Ectodermal cell (in vitro differentiated cells): ENCODE results near the gene AMIGO2.

Source experiments
- H3K27ac ChIP-seq: 2 replicates; pipeline ENCODE4 v1.7.0; 2013; ENCODE audit warnings: mild to moderate bottlenecking, low read depth, low read length; ENCODE audit not compliant: insufficient read depth, poor library complexity, severe bottlenecking
- H3K27me3 ChIP-seq: 2 replicates; pipeline ENCODE4 v1.7.0; 2013; ENCODE audit warnings: mild to moderate bottlenecking, low read length; ENCODE audit not compliant: insufficient read depth, control insufficient read depth, poor library complexity, severe bottlenecking
- H3K36me3 ChIP-seq: one replicate; pipeline ENCODE4 v1.7.0; 2013; ENCODE audit warnings: low read length; ENCODE audit not compliant: control insufficient read depth, insufficient read depth
- H3K4me1 ChIP-seq: one replicate; pipeline ENCODE4 v1.7.0; 2013; ENCODE audit warnings: low read length; ENCODE audit not compliant: control insufficient read depth, insufficient read depth
- H3K4me3 ChIP-seq: 2 replicates; pipeline ENCODE4 v1.7.0; 2013; ENCODE audit warnings: low read depth, low read length, control low read depth; ENCODE audit not compliant: insufficient read depth
- H3K9me3 ChIP-seq: 2 replicates; pipeline ENCODE4 v1.7.0; 2013; ENCODE audit warnings: mild to moderate bottlenecking, low read length, moderate library complexity; ENCODE audit not compliant: control insufficient read depth
- WGBS, 2 experiments: methylation state at CpG; one replicate each; pipeline ENCODE4 v1.1.7; 2013; ENCODE audit warnings: missing lambda C conversion rate in 2 of 2; 5-methylcytosine and 5-hydroxymethylcytosine counted together

The AMIGO2 gene

DNA sequence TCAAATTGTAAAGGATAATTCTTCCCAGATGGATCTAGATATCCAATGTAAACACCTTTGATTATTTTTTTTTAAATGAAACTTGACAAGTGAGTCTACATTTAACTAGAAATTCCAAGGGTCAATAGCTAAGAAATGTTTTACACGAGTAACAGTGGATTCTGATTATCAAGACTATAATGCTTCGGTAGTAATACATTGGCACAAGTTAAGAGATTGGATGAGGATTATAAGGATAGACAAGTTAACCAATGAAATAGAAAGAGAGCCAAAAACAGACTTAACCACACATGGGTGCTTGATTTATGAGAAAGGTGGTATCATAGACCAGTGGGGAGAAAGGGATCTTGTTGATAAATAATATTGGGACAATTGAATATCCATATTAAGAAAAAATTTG, 40.7 kb downstream of the AMIGO2 start:
- no peaks in the 10 kb centered on the region for H3K27me3 ChIP-seq
- H3K9me3 ChIP-seq = no peaks in the 10 kb centered on the region
- H3K27ac ChIP-seq = no peak overlapping the region
- no peak overlapping the region for H3K4me3 ChIP-seq
- H3K36me3 ChIP-seq = no peaks in the 10 kb centered on the region
- H3K4me1 ChIP-seq = no peaks in the 10 kb centered on the region
- 93 to 97% methylated on average over 2 of the region's 2 CpGs for WGBS, 2 experiments

GRCh38 chr12:47038270-47038748, 41.5 kb downstream of the AMIGO2 start:
- no peaks in the 10 kb centered on the region for H3K27me3 ChIP-seq
- no peaks in the 10 kb centered on the region for H3K9me3 ChIP-seq
- no peak overlapping the region for H3K27ac ChIP-seq
- H3K4me3 ChIP-seq = no peak overlapping the region
- 90 to 100% methylated on average over 1 of the region's 1 CpG for WGBS, 2 experiments
- H3K4me1 ChIP-seq = no peaks in the 10 kb centered on the region
- H3K36me3 ChIP-seq = no peaks in the 10 kb centered on the region

DNA sequence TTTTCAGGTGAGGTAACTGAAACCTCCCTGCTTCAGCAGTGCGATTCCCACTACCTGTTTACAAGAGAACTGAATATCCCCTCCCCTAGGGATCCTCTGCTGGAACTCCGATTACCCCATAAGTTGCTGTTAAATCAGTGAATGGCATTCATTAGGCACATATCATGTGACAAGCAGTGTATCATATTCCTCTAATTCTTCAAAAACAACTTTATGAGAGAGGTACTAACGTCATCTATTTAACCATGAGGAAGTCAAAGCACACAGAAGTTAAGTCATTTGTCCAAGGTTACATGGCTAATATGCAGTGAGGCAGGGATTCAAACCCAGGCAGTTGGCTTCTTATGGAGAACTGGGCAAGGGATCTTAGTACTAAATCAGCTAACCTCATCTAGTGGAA, 44.3 kb downstream of the AMIGO2 start:
- Histone ChIP-seq H3K9me3 (no peaks in the 10 kb centered on the region), H3K27ac (no peak overlapping the region), H3K36me3 (no peaks in the 10 kb centered on the region), H3K4me1 (no peaks in the 10 kb centered on the region), H3K27me3 (no peaks in the 10 kb centered on the region), H3K4me3 (no peak overlapping the region)
- WGBS, 2 experiments = 85 to 92% methylated on average over 3 of the region's 3 CpGs

- 89 to 96% methylated on average over 2 of the region's 2 CpGs for WGBS, 2 experiments
- no peaks in the 10 kb centered on the region for H3K27me3 ChIP-seq
- H3K36me3 ChIP-seq = no peaks in the 10 kb centered on the region
- no peaks in the 10 kb centered on the region for H3K4me1 ChIP-seq
- no peak overlapping the region for H3K27ac ChIP-seq
- no peaks in the 10 kb centered on the region for H3K9me3 ChIP-seq
- no peak overlapping the region for H3K4me3 ChIP-seq
Observed at GRCh38 chr12:47034661-47035060, 45.1 kb downstream of the AMIGO2 start.

GRCh38 chr12:47033789-47034555, 45.8 kb downstream of the AMIGO2 start:
- Histone ChIP-seq H3K4me1 (no peaks in the 10 kb centered on the region), H3K27ac (no peak overlapping the region), H3K27me3 (no peaks in the 10 kb centered on the region), H3K36me3 (no peaks in the 10 kb centered on the region), H3K4me3 (no peak overlapping the region), H3K9me3 (no peaks in the 10 kb centered on the region)
- 77 to 88% methylated on average over 5 of the region's 5 CpGs for WGBS, 2 experiments

DNA sequence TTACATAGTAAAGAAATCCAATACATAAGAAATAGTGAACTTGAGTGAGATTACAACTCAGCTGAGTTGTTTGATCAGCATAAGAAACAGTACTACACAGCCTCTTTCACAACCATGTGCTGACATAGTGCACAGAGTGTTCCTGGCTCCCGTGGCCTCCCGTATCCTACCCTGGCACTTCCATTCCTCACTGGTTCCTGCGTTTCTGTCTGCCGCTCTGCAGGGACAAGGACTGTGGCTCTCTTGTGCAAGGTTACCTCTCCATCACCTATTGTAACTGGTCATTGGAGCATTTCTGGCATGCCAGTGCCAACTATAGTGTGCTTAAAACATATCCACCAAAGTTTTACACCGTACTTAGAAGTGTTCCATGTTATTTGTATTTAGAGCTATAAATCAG, 46.7 kb downstream of the AMIGO2 start:
- WGBS, 2 experiments = 67 to 76% methylated on average over 4 to 5 of the region's 5 CpGs
- no peaks in the 10 kb centered on the region for H3K36me3 ChIP-seq
- no peak overlapping the region for H3K27ac ChIP-seq
- no peaks in the 10 kb centered on the region for H3K27me3 ChIP-seq
- H3K4me3 ChIP-seq = no peak overlapping the region
- no peaks in the 10 kb centered on the region for H3K9me3 ChIP-seq
- H3K4me1 ChIP-seq = no peaks in the 10 kb centered on the region

GRCh38 chr12:47032644-47033043, 47.1 kb downstream of the AMIGO2 start:
- no peaks in the 10 kb centered on the region for H3K27me3 ChIP-seq
- H3K4me1 ChIP-seq = no peaks in the 10 kb centered on the region
- no peak overlapping the region for H3K4me3 ChIP-seq
- H3K9me3 ChIP-seq = no peaks in the 10 kb centered on the region
- H3K36me3 ChIP-seq = no peaks in the 10 kb centered on the region
- 0% methylated on average over 1 of the region's 1 CpG; no CpG with 5 or more reads in 1 of the 2 experiments for WGBS, 2 experiments
- no peak overlapping the region for H3K27ac ChIP-seq

- 82 to 98% methylated on average over 1 to 2 of the region's 2 CpGs for WGBS, 2 experiments
- Histone ChIP-seq H3K36me3 (no peaks in the 10 kb centered on the region), H3K4me3 (no peak overlapping the region), H3K4me1 (no peaks in the 10 kb centered on the region), H3K9me3 (no peaks in the 10 kb centered on the region), H3K27ac (no peak overlapping the region), H3K27me3 (no peaks in the 10 kb centered on the region)
Observed at GRCh38 chr12:47029903-47030302, 49.9 kb downstream of the AMIGO2 start.

GRCh38 chr12:47028981-47029708, 50.6 kb downstream of the AMIGO2 start:
- WGBS, 2 experiments = 59 to 73% methylated on average over 3 to 4 of the region's 4 CpGs
- H3K4me3 ChIP-seq = no peak overlapping the region
- H3K27me3 ChIP-seq = no peaks in the 10 kb centered on the region
- H3K9me3 ChIP-seq = no peaks in the 10 kb centered on the region
- no peaks in the 10 kb centered on the region for H3K36me3 ChIP-seq
- no peaks in the 10 kb centered on the region for H3K4me1 ChIP-seq
- H3K27ac ChIP-seq = no peak overlapping the region

DNA sequence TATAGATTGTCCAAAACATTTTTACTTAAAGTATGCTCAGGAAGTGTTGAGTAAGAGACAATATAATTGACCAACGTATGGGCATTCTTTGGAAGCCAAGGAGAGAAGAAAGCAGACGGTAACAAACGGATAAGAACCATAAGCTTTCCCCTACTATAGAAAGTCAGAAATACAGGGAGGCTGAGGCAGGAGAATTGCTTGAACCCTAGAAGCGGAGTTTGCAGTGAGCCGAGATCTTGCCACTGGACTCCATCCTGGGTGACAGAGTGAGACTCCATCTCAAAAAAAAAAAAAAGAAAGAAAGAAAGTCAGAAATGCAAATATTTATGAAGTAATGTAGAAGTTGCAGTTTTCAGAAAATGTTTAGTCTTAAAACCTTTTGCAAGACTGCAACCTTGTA, 51.6 kb downstream of the AMIGO2 start:
- no peaks in the 10 kb centered on the region for H3K9me3 ChIP-seq
- no peak overlapping the region for H3K4me3 ChIP-seq
- H3K36me3 ChIP-seq = no peaks in the 10 kb centered on the region
- no peaks in the 10 kb centered on the region for H3K4me1 ChIP-seq
- H3K27ac ChIP-seq = no peak overlapping the region
- H3K27me3 ChIP-seq = no peaks in the 10 kb centered on the region
- WGBS, 2 experiments = 93 to 96% methylated on average over 5 of the region's 5 CpGs
